Testis (tissue), 2 donors: ENCODE results near the gene EML4.

Experiments used
- CTCF ChIP-seq, 3 experiments: fragments of 450-650 bp in 2 of 3; fragments of 200-600 bp in 1 of 3; sonication (generic) in 1 of 3; IDR thresholded peaks; one replicate each; pipeline ENCODE4 v1.5.1; 2016 to 2019; ENCODE audit warnings: antibody characterized with exemption in 3 of 3, mild to moderate bottlenecking in 2 of 3, moderate library complexity in 1 of 3
- POLR2A ChIP-seq: fragments of 450-650 bp; IDR thresholded peaks from one replicate; pipeline ENCODE4 v1.6.1; 2017; ENCODE audit warnings: antibody characterized with exemption, mild to moderate bottlenecking, moderate library complexity

GRCh38 chr2:42142547-42143184 lies 26.5 kb upstream of the EML4 start:
- TF ChIP-seq CTCF (IDR thresholded peaks at IDR 0.05) (no peak), POLR2A (no peak)
